Type B pancreatic cell (in vitro differentiated cells): Measurements from ENCODE around the gene PLK5. TPM values are rescaled to one million over a fixed set of nuclear protein-coding genes. Genes with fewer than 3 reads are reported as not detected.
"Not testable (repeated sequence)": the region's sequence is repeated elsewhere in the genome, so short reads cannot be mapped to it uniquely, and the experiment has no call there.

Experiments used
- DNase-seq: peaks from one replicate; pipeline ENCODE4 v3.0.0; 2021; ENCODE audit warnings: mixed read lengths; ENCODE audit not compliant: unreplicated experiment; ENCODE audit errors: extremely low spot score
- H3K27ac Mint-ChIP-seq: 2 replicates; pipeline ENCODE4 v1.8.0; 2021; ENCODE audit warnings: mild to moderate bottlenecking, mixed read lengths
- H3K27me3 Mint-ChIP-seq: 2 replicates; pipeline ENCODE4 v1.8.0; 2021; ENCODE audit warnings: mixed read lengths
- H3K36me3 Mint-ChIP-seq: 2 replicates; pipeline ENCODE4 v1.8.0; 2021; ENCODE audit warnings: mixed read lengths
- H3K4me1 Mint-ChIP-seq: one replicate; pipeline ENCODE4 v1.8.0; 2021; ENCODE audit warnings: mixed read lengths; ENCODE audit not compliant: unreplicated experiment
- H3K4me3 Mint-ChIP-seq: 2 replicates; pipeline ENCODE4 v1.8.0; 2021; ENCODE audit warnings: mild to moderate bottlenecking, mixed read lengths
- H3K9me3 Mint-ChIP-seq: 2 replicates; pipeline ENCODE4 v1.8.0; 2021; ENCODE audit warnings: mixed read lengths
- total RNA-seq: library from RNA; stranded (reverse); gene quantifications from 2 replicates; pipeline ENCODE4 v1.2.1, GENCODE V29; 2021; ENCODE audit warnings: low replicate concordance
- TF ChIP-seq, protein P1 (sequence below): fragments of 200-600 bp; sonication (generic); conservative IDR thresholded peaks from 2 replicates; pipeline ENCODE4 v1.5.0; 2021; ENCODE audit warnings: antibody characterized with exemption, mild to moderate bottlenecking

The PLK5 gene
- total RNA-seq, 1 donor from 2014 or later = 0.24 TPM

GRCh38 chr19:1531587-1531986 is 7.7 kb downstream of the PLK5 start:
- Mint-ChIP-seq H3K4me3 (no peak overlapping the region), H3K27ac (no peak overlapping the region), H3K36me3 (no peaks in the 10 kb centered on the region), H3K27me3 (peaks cover 20% of the 10 kb centered on the region), H3K4me1 (no peaks in the 10 kb centered on the region), H3K9me3 (no peaks in the 10 kb centered on the region)
- TF ChIP-seq, protein P1, sequence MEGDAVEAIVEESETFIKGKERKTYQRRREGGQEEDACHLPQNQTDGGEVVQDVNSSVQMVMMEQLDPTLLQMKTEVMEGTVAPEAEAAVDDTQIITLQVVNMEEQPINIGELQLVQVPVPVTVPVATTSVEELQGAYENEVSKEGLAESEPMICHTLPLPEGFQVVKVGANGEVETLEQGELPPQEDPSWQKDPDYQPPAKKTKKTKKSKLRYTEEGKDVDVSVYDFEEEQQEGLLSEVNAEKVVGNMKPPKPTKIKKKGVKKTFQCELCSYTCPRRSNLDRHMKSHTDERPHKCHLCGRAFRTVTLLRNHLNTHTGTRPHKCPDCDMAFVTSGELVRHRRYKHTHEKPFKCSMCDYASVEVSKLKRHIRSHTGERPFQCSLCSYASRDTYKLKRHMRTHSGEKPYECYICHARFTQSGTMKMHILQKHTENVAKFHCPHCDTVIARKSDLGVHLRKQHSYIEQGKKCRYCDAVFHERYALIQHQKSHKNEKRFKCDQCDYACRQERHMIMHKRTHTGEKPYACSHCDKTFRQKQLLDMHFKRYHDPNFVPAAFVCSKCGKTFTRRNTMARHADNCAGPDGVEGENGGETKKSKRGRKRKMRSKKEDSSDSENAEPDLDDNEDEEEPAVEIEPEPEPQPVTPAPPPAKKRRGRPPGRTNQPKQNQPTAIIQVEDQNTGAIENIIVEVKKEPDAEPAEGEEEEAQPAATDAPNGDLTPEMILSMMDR = no peak
- DNase-seq = no peak

DNA sequence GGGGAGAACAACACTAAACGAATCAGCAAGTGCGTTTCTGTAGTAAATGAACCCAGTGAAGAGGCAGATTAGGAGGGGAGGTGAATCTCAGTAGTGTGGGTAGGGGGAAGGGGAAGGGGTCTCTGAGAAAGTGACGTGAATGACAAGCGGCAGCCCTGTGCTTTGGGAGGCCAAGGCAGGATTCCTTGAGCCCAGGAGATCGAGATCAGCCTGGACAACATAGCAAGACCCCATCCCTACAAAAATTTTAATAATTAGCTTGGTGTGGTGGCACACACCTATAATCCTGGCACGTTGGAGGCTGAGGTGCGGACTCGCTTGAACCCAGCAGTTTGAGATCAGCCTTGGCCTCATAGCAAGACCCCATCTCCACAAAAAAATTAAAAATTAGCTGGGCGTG is 8.1 kb downstream of the PLK5 start:
- no peak for DNase-seq
- no peaks in the 10 kb centered on the region for H3K4me1 Mint-ChIP-seq
- no peak overlapping the region for H3K27ac Mint-ChIP-seq
- no peaks in the 10 kb centered on the region for H3K36me3 Mint-ChIP-seq
- peaks cover 18% of the 10 kb centered on the region for H3K27me3 Mint-ChIP-seq
- TF ChIP-seq, protein P1 = no peak
- H3K9me3 Mint-ChIP-seq = no peaks in the 10 kb centered on the region
- H3K4me3 Mint-ChIP-seq = no peak overlapping the region

GRCh38 chr19:1533510-1534150 is 9.8 kb downstream of the PLK5 start:
- no peak overlapping the region for H3K4me3 Mint-ChIP-seq
- no peaks in the 10 kb centered on the region for H3K36me3 Mint-ChIP-seq
- peaks cover 12% of the 10 kb centered on the region for H3K27me3 Mint-ChIP-seq
- H3K27ac Mint-ChIP-seq = no peak overlapping the region
- no peaks in the 10 kb centered on the region for H3K4me1 Mint-ChIP-seq
- no peaks in the 10 kb centered on the region for H3K9me3 Mint-ChIP-seq
- no peak for DNase-seq
- TF ChIP-seq, protein P1 = no peak

DNA sequence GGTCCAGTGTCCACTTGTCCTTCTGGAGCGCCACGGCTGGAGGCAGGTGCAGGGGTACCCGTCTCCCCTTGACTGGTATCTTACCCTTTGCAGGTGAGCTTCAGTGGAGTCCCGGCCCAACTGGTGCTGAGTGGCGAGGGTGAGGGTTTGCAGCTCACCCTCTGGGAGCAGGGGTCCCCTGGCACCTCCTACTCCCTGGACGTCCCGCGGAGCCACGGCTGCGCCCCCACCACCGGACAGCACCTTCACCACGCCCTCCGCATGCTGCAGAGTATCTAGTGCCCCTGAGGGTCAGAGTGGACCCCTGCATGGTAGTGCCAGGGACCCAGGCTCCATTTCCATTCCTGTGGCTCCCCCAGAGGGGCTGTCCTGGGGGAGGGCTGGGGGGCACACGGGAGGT is 11.1 kb downstream of the PLK5 start:
- Mint-ChIP-seq H3K27me3 (peaks cover 11% of the 10 kb centered on the region), H3K36me3 (no peaks in the 10 kb centered on the region), H3K4me1 (no peaks in the 10 kb centered on the region), H3K27ac (no peak overlapping the region), H3K4me3 (no peak overlapping the region), H3K9me3 (no peaks in the 10 kb centered on the region)
- TF ChIP-seq, protein P1 = no peak
- no peak for DNase-seq

GRCh38 chr19:1535699-1536098 is 11.8 kb downstream of the PLK5 start:
- not testable (repeated sequence) for H3K4me3 Mint-ChIP-seq, H3K27ac Mint-ChIP-seq, H3K9me3 Mint-ChIP-seq, H3K36me3 Mint-ChIP-seq, H3K4me1 Mint-ChIP-seq, DNase-seq
- peaks cover 12% of the 10 kb centered on the region for H3K27me3 Mint-ChIP-seq

DNA sequence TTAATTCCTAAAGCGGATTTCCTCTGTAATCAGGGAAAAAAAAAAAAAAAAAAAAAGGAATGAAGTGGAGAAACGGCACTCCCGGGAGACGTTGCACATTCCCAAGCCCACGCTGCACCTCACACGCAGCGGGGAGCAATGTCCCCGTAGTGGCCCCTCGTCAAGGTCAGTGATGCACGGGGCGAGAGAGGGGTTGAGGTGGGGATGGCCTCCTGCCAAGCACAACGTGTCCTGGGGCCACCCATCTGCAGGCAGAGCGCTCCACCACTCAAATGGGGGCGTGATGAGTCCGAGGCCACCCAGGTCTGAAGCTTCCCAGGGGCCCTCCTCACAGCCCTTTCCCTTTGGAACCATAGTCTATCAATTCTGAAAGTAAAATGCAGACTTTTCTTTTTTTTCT is 15.1 kb downstream of the PLK5 start:
- no peak overlapping the region for H3K4me3 Mint-ChIP-seq
- DNase-seq = no peak
- H3K4me1 Mint-ChIP-seq = peaks cover 4% of the 10 kb centered on the region
- H3K27ac Mint-ChIP-seq = no peak overlapping the region
- H3K9me3 Mint-ChIP-seq = no peaks in the 10 kb centered on the region
- no peaks in the 10 kb centered on the region for H3K36me3 Mint-ChIP-seq
- TF ChIP-seq, protein P1 = no peak
- H3K27me3 Mint-ChIP-seq = peaks cover 22% of the 10 kb centered on the region

DNA sequence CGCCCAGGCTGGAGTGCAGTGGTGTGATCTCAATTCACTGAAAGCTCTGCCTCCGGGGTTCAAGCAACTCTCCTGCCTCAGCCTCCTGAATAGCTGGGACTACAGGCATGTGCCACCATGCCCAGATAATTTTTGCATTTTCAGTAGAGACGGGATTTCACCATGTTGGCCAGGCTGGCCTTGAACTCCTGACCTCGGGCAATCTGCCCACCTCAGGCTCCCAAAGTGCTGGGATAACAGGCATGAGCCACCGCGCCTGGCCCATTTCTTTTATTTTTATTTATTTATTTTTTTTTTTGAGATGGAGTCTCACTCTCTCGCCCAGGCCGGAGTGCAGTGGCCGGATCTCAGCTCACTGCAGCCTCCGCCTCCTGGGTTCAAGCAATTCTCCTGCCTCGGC is 15.9 kb downstream of the PLK5 start:
- not testable (repeated sequence) for DNase-seq, H3K36me3 Mint-ChIP-seq, H3K9me3 Mint-ChIP-seq, H3K4me1 Mint-ChIP-seq, H3K4me3 Mint-ChIP-seq, H3K27ac Mint-ChIP-seq
- peaks cover 29% of the 10 kb centered on the region for H3K27me3 Mint-ChIP-seq
